GM18858 (cell line): ENCODE results near the gene PNKD.

ENCODE experiments used
- ATAC-seq: cut with Tn5 transposase; IDR thresholded peaks from one replicate; pipeline ENCODE4 v1.9.1; 2021; ENCODE audit not compliant: unreplicated experiment

Gene PNKD

GRCh38 chr2:218368621-218369153, 98.4 kb downstream of the PNKD start:
- no peak for ATAC-seq

GRCh38 chr2:218369330-218369729, 99.0 kb downstream of the PNKD start:
- no peak for ATAC-seq

GRCh38 chr2:218370410-218371063, 100.2 kb downstream of the PNKD start:
- no peak for ATAC-seq

- ATAC-seq = no peak
Measured at GRCh38 chr2:218371983-218372350, 101.6 kb downstream of the PNKD start.

GRCh38 chr2:218374795-218375194, 104.5 kb downstream of the PNKD start:
- no peak for ATAC-seq

GRCh38 chr2:218375212-218375611, 104.9 kb downstream of the PNKD start:
- no peak for ATAC-seq

GRCh38 chr2:218378053-218378452, 107.7 kb downstream of the PNKD start:
- no peak for ATAC-seq

GRCh38 chr2:218381916-218382366, 111.6 kb downstream of the PNKD start, which contains the start of gene SLC11A1:
SLC11A1 (plus strand) TSS chr2:218382273; CDS start chr2:218382369, 96 bp downstream.
- no peak for ATAC-seq

GRCh38 chr2:218382785-218383184, 112.5 kb downstream of the PNKD start:
- no peak for ATAC-seq

- no peak for ATAC-seq
Measured at GRCh38 chr2:218383892-218384519, 113.7 kb downstream of the PNKD start.

GRCh38 chr2:218384975-218385374, 114.7 kb downstream of the PNKD start:
- ATAC-seq = no peak

GRCh38 chr2:218386505-218387368, 116.4 kb downstream of the PNKD start:
- ATAC-seq = no peak

- ATAC-seq = no peak
Measured at GRCh38 chr2:218387369-218388194, 117.3 kb downstream of the PNKD start.

- no peak for ATAC-seq
Measured at GRCh38 chr2:218389333-218390150, 119.2 kb downstream of the PNKD start.

GRCh38 chr2:218391202-218391601, 120.9 kb downstream of the PNKD start:
- ATAC-seq = no peak

GRCh38 chr2:218392459-218392858, 122.1 kb downstream of the PNKD start:
- ATAC-seq = no peak

GRCh38 chr2:218392891-218393462, 122.7 kb downstream of the PNKD start:
- no peak for ATAC-seq

- no peak for ATAC-seq
Measured at GRCh38 chr2:218393750-218394290, 123.5 kb downstream of the PNKD start.
